Fibroblast of lung (primary cell): ENCODE measurements around the gene PDGFC. TPM values are rescaled to one million over a fixed set of nuclear protein-coding genes. Genes with fewer than 3 reads are reported as not detected.

Source experiments
- DNase-seq, 2 donors: peaks; one replicate each; pipeline versions ENCODE4 v3.0.0 to v3.0.0-alpha.2; 2010; ENCODE audit warnings: low read depth in 2 of 2
- H2AFZ ChIP-seq: 2 replicates; pipeline ENCODE4 v1.5.1; 2012; ENCODE audit warnings: low read length, control low read depth, inconsistent platforms
- H3K27ac ChIP-seq: 2 replicates; pipeline ENCODE4 v1.5.1; 2011; ENCODE audit warnings: low read length, control low read depth; ENCODE audit not compliant: insufficient read depth
- H3K27me3 ChIP-seq: 2 replicates; pipeline ENCODE4 v1.5.1; 2011; ENCODE audit warnings: mild to moderate bottlenecking, low read length; ENCODE audit not compliant: control insufficient read depth, insufficient read depth
- H3K36me3 ChIP-seq: 2 replicates; pipeline ENCODE4 v1.5.1; 2011; ENCODE audit warnings: low read length; ENCODE audit not compliant: control insufficient read depth, insufficient read depth
- H3K4me1 ChIP-seq: 2 replicates; pipeline ENCODE4 v1.5.1; 2011; ENCODE audit warnings: low read length; ENCODE audit not compliant: control insufficient read depth, insufficient read depth; ENCODE audit errors: extremely low read depth
- H3K4me2 ChIP-seq: 2 replicates; pipeline ENCODE4 v1.5.1; 2011; ENCODE audit warnings: low read length, control low read depth; ENCODE audit not compliant: insufficient read depth; ENCODE audit errors: extremely low read depth
- H3K4me3 ChIP-seq, 4 experiments: fragments of 200-600 bp in 1 of 4; sonication (generic) in 1 of 4; replicated peaks in 1 of 4; 2 replicates each; pipeline ENCODE4 v1.5.1; 2011 to 2016; ENCODE audit warnings: low read length in 4 of 4, low read depth in 3 of 4, mild to moderate bottlenecking in 3 of 4, control low read depth in 2 of 4, inconsistent platforms in 1 of 4, mixed read lengths in 1 of 4; ENCODE audit not compliant: insufficient read depth in 1 of 4; ENCODE audit errors: control extremely low read depth in 1 of 4
- H3K79me2 ChIP-seq: 2 replicates; pipeline ENCODE4 v1.5.1; 2012; ENCODE audit warnings: mild to moderate bottlenecking, low read length, inconsistent platforms; ENCODE audit not compliant: control insufficient read depth, insufficient read depth
- H3K9ac ChIP-seq: 2 replicates; pipeline ENCODE4 v1.5.1; 2011; ENCODE audit warnings: mild to moderate bottlenecking, low read length, control low read depth; ENCODE audit not compliant: insufficient read depth
- H3K9me3 ChIP-seq: 2 replicates; pipeline ENCODE4 v1.5.1; 2012; ENCODE audit warnings: low read depth, low read length; ENCODE audit not compliant: control insufficient read depth, insufficient read depth
- H4K20me1 ChIP-seq: 2 replicates; pipeline ENCODE4 v1.5.1; 2011; ENCODE audit warnings: low read length; ENCODE audit not compliant: control insufficient read depth, insufficient read depth; ENCODE audit errors: extremely low read depth
- EZH2 ChIP-seq: IDR thresholded peaks from 2 replicates; pipeline ENCODE4 v1.5.1; 2012; ENCODE audit warnings: low read length, control low read depth, mild to moderate bottlenecking; ENCODE audit errors: missing control alignments
- polyA plus RNA-seq, 2 donors: library from polyadenylated mRNA; depleted of rRNA in 1 of 2; stranded (reverse) in 1 of 2; unstranded in 1 of 2; fragments of >200 nt; gene quantifications; 2 replicates each; pipeline ENCODE4 v1.2.1, GENCODE V29; 2011 to 2012; ENCODE audit warnings: missing spikeins in 1 of 2
- total RNA-seq: library from RNA; depleted of rRNA; stranded (reverse); fragments of >200 nt; gene quantifications from 2 replicates; pipeline ENCODE4 v1.2.1, GENCODE V29; 2014
- TF ChIP-seq, protein P1 (sequence below), 2 donors: IDR thresholded peaks in 1 of 2; conservative IDR thresholded peaks in 1 of 2; 1 replicate in 1 of 2; 2 replicates in 1 of 2; pipeline ENCODE4 v1.5.1; 2011 to 2012; ENCODE audit warnings: low read length in 2 of 2, control low read depth in 1 of 2, inconsistent platforms in 1 of 2, low read depth in 1 of 2, mild to moderate bottlenecking in 1 of 2

The PDGFC gene
- total and polyA plus RNA-seq, 2 donors (not counting 1 experiment from before 2014, with no cell fraction given): 43.4 to 103 TPM

DNA sequence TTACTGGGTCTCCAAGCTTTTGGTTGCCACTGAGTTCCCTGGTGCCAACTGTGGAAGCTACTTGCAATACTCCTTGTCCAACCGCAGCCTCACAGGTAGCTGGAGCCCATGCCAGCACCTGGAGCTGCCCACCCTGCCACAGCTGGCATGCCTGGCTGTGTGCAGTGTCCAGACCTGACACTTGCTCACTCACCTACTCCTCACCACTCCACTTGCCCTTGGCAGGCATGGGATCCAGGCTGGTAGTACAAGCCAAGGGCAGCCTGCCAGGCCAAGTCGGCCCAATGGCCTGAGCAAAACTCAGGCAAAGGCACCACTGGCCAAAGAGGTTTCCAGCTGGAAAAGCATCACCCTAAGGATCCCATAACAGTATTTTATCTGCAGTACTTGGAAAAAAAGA, 246.3 kb downstream of the PDGFC start:
- no peak overlapping the region for H3K4me3 ChIP-seq
- TF ChIP-seq, protein P1, sequence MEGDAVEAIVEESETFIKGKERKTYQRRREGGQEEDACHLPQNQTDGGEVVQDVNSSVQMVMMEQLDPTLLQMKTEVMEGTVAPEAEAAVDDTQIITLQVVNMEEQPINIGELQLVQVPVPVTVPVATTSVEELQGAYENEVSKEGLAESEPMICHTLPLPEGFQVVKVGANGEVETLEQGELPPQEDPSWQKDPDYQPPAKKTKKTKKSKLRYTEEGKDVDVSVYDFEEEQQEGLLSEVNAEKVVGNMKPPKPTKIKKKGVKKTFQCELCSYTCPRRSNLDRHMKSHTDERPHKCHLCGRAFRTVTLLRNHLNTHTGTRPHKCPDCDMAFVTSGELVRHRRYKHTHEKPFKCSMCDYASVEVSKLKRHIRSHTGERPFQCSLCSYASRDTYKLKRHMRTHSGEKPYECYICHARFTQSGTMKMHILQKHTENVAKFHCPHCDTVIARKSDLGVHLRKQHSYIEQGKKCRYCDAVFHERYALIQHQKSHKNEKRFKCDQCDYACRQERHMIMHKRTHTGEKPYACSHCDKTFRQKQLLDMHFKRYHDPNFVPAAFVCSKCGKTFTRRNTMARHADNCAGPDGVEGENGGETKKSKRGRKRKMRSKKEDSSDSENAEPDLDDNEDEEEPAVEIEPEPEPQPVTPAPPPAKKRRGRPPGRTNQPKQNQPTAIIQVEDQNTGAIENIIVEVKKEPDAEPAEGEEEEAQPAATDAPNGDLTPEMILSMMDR (conservative IDR thresholded peaks at IDR 0.05 in 1 of 2, IDR thresholded peaks at IDR 0.05 in 1 of 2; ENCODE audit: low read depth in 1 of 2, low read length in 2 of 2): no peak
- no peak for TF ChIP-seq EZH2
- no peaks in the 10 kb centered on the region for H3K79me2 ChIP-seq
- H2AFZ ChIP-seq: no peak overlapping the region
- no peak overlapping the region for H3K4me2 ChIP-seq
- no peaks in the 10 kb centered on the region for H3K27me3 ChIP-seq
- H3K4me1 ChIP-seq: no peaks in the 10 kb centered on the region
- no peak overlapping the region for H3K27ac ChIP-seq
- no peaks in the 10 kb centered on the region for H3K36me3 ChIP-seq
- H3K9ac ChIP-seq: no peak overlapping the region
- H4K20me1 ChIP-seq: no peaks in the 10 kb centered on the region
- no peaks in the 10 kb centered on the region for H3K9me3 ChIP-seq
- no peak for DNase-seq

DNA sequence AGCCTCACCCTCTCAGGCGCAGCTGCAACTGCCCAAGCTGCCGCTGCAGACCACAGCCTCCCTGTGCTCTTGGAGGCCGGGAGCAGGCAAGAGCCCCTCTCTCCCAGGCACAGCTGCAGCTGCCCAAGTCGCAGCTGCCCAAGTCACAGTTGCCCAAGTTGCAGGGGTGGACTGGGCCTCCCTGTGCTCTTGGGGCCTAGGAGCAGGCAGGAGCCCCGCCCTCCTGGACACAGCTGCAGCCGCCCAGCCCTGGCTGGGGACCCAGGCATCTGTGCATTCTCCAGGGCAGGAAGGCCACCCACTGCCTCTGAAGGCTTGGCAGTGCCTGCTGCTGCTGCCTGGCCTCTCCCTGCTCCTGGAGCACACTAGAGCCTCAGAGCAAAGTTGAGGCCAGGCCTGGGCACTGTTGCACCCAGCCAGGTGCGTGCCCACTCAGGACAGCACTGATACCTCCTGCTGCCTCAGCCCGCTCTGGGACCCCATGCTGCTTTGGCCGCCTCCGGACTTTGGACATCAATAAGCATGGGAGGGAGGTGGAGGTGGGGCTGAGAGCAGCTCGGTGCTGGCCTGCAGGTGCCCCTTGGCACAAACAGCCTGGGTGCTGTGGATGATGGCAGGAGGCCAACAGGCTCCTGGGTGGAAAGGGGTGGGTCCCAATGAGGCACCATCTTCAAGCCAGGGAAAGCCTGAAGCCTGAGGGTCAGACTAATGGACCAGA, 247.5 kb downstream of the PDGFC start:
- no peak overlapping the region for H3K9ac ChIP-seq
- H3K79me2 ChIP-seq: no peaks in the 10 kb centered on the region
- no peak overlapping the region for H3K4me2 ChIP-seq
- no peaks in the 10 kb centered on the region for H3K9me3 ChIP-seq
- no peaks in the 10 kb centered on the region for H3K4me1 ChIP-seq
- H3K27ac ChIP-seq: no peak overlapping the region
- H3K27me3 ChIP-seq: no peaks in the 10 kb centered on the region
- DNase-seq: no peak
- no peaks in the 10 kb centered on the region for H4K20me1 ChIP-seq
- no peaks in the 10 kb centered on the region for H3K36me3 ChIP-seq
- H3K4me3 ChIP-seq: no peak overlapping the region
- TF ChIP-seq EZH2: no peak
- TF ChIP-seq, protein P1 (conservative IDR thresholded peaks at IDR 0.05 in 1 of 2, IDR thresholded peaks at IDR 0.05 in 1 of 2; ENCODE audit: low read depth in 1 of 2, low read length in 2 of 2): no peak
- no peak overlapping the region for H2AFZ ChIP-seq

DNA sequence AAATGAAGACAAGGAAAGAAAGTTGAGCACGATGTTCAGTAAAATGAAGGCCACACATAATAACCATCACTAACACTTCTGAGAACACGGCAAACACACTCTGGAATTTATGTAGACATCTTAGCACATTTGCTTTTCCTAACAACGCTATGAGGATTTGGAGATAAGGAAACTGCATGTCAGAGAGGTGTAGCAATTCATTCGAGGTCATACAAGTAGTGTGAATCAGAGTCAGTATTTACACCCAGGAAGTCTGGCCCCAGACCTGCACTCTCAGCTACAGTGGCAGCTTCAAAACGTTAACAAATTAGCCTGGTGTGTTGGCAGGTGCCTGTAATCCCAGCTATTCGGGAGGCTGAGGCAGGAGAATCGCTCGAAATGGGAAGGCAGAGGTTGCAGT, 253.4 kb downstream of the PDGFC start:
- H3K27ac ChIP-seq: no peak overlapping the region
- H4K20me1 ChIP-seq: no peaks in the 10 kb centered on the region
- no peaks in the 10 kb centered on the region for H3K9me3 ChIP-seq
- no peak overlapping the region for H3K9ac ChIP-seq
- H3K27me3 ChIP-seq: no peaks in the 10 kb centered on the region
- H2AFZ ChIP-seq: peak overlapping the region; percentile 15
- no peaks in the 10 kb centered on the region for H3K79me2 ChIP-seq
- no peak overlapping the region for H3K4me2 ChIP-seq
- no peak overlapping the region for H3K4me3 ChIP-seq
- H3K36me3 ChIP-seq: no peaks in the 10 kb centered on the region
- DNase-seq: peak in 1 of 2 donors; percentile 25
- TF ChIP-seq, protein P1 (conservative IDR thresholded peaks at IDR 0.05 in 1 of 2, IDR thresholded peaks at IDR 0.05 in 1 of 2; ENCODE audit: low read depth in 1 of 2, low read length in 2 of 2): no peak
- no peak for TF ChIP-seq EZH2
- no peaks in the 10 kb centered on the region for H3K4me1 ChIP-seq
